Measurements from ENCODE around the gene TDRD10. TPM values are rescaled to one million over a fixed set of nuclear protein-coding genes. Genes with fewer than 3 reads are reported as not detected.

The TDRD10 gene
- polyA plus RNA-seq, 2 of the 4 experiments (the other 2 are of a cell fraction) = 0.04 TPM; not detected in 1

- DNase-seq (ENCODE audit: low read depth in 1 of 2, low spot score in 1 of 2) = no peak
Measured at GRCh38 chr1:154583773-154584172, 81.8 kb downstream of the TDRD10 start.

DNA sequence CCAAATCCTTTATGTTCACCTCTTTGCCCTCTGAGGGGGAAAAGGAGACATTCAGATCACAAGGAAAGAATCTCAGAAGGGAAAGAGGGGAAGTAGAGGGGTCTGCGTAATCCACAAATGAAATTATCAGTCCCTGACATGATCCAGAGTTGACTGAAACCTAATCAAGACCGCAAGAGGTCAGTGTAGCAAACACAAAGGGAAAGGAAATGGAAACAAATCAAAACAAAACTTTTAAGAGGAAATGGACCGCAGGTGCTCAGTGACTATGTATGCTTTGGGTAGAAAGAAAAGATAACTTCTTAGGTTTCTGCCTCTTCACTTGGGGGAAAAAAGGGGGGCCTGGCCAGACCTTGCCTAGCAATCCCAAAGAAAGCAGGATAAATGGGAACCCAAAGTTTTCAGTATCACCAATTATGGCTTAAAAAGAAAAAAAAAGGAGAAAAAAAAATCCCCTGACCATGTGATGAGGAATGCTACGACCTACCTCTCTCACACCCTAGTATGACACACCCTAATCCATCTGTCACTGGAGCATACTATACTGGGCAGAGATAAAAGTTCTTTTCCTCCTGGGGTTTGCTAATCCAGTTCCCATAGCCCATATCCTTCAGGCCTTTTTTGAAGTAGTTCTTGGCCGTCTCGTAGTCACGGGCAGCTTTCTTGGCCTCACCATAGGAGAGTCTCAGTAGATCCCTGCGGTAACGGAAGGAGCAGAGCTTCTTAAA, 82.4 kb downstream of the TDRD10 start:
- H3K4me2 ChIP-seq = no peak overlapping the region
- FAIRE-seq (no peak), DNase-seq (ENCODE audit: low read depth in 1 of 2, low spot score in 1 of 2) (no peak), ATAC-seq (no peak)
- no peaks in the 10 kb centered on the region for H3K9me3 ChIP-seq
- 92% methylated on average over 9 of the region's 9 CpGs for WGBS (ENCODE audit: missing lambda C conversion rate)
- H3K27ac ChIP-seq = no peak overlapping the region
- no peak overlapping the region for H3K4me3 ChIP-seq
- TF ChIP-seq, protein P1, sequence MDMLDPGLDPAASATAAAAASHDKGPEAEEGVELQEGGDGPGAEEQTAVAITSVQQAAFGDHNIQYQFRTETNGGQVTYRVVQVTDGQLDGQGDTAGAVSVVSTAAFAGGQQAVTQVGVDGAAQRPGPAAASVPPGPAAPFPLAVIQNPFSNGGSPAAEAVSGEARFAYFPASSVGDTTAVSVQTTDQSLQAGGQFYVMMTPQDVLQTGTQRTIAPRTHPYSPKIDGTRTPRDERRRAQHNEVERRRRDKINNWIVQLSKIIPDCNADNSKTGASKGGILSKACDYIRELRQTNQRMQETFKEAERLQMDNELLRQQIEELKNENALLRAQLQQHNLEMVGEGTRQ (IDR thresholded peaks at IDR 0.05) = no peak
- TF ChIP-seq EP300 (IDR thresholded peaks at IDR 0.05) = no peak
- TF ChIP-seq SREBF2 (IDR thresholded peaks at IDR 0.05) = no peak
- TF ChIP-seq HEYL (CRISPR knock-in tag; IDR thresholded peaks at IDR 0.05) = no peak
- TF ChIP-seq NR3C1 (IDR thresholded peaks at IDR 0.05) = no peak
- TF ChIP-seq FOSL2 (IDR thresholded peaks at IDR 0.05) = no peak
- no peak for TF ChIP-seq FOSL2 (CRISPR knock-in tag; IDR thresholded peaks at IDR 0.05)
- no peak for TF ChIP-seq ZNF302 (CRISPR knock-in tag; IDR thresholded peaks at IDR 0.05)
- no peak for TF ChIP-seq CHD2 (IDR thresholded peaks at IDR 0.05; ENCODE audit: low read length, partially characterized antibody)
- no peak for TF ChIP-seq JUNB (IDR thresholded peaks at IDR 0.05)
- no peak for TF ChIP-seq HOXB5 (CRISPR knock-in tag; IDR thresholded peaks at IDR 0.05)
- no peak for TF ChIP-seq CBX8 (IDR thresholded peaks at IDR 0.05)
- ChIA-PET POLR2A (no interaction called here), CTCF (no interaction called here)
- H3K4me1 ChIP-seq = no peaks in the 10 kb centered on the region

More at GRCh38 chr1:154583773-154584172, 81.8 kb downstream of the TDRD10 start:
- Histone ChIP-seq H3K4me3 (no peak overlapping the region), H3K4me2 (no peak overlapping the region), H3K9me3 (no peaks in the 10 kb centered on the region), H3K27ac (no peak overlapping the region), H3K4me1 (no peaks in the 10 kb centered on the region)
- FAIRE-seq (no peak), ATAC-seq (no peak)
- CTCF ChIA-PET = no interaction called here
- POLR2A ChIA-PET = no interaction called here
- TF ChIP-seq ZNF302 (CRISPR knock-in tag; IDR thresholded peaks at IDR 0.05) (no peak), EHMT2 (IDR thresholded peaks at IDR 0.05; ENCODE audit: low read depth) (no peak), JUNB (IDR thresholded peaks at IDR 0.05) (no peak), CBX2 (IDR thresholded peaks at IDR 0.05; ENCODE audit: borderline replicate concordance, low read depth) (no peak), TFCP2L1 (CRISPR knock-in tag; IDR thresholded peaks at IDR 0.05) (no peak), PBX3 (IDR thresholded peaks at IDR 0.05) (no peak), CHD4 (IDR thresholded peaks at IDR 0.05; ENCODE audit: borderline replicate concordance) (no peak), CTCF (IDR thresholded peaks at IDR 0.05) (no peak), CBX8 (IDR thresholded peaks at IDR 0.05) (no peak)
- TF ChIP-seq, protein P2, sequence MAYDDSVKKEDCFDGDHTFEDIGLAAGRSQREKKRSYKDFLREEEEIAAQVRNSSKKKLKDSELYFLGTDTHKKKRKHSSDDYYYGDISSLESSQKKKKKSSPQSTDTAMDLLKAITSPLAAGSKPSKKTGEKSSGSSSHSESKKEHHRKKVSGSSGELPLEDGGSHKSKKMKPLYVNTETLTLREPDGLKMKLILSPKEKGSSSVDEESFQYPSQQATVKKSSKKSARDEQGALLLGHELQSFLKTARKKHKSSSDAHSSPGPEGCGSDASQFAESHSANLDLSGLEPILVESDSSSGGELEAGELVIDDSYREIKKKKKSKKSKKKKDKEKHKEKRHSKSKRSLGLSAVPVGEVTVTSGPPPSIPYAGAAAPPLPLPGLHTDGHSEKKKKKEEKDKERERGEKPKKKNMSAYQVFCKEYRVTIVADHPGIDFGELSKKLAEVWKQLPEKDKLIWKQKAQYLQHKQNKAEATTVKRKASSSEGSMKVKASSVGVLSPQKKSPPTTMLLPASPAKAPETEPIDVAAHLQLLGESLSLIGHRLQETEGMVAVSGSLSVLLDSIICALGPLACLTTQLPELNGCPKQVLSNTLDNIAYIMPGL (CRISPR knock-in tag; IDR thresholded peaks at IDR 0.05; ENCODE audit: borderline replicate concordance) = no peak
- 75% methylated on average over 9 of the region's 9 CpGs for WGBS (ENCODE audit: missing lambda C conversion rate)

Measured in A549 (cell line).